NK-92 (cell line): Measurements from ENCODE around the gene AFTPH.
"Not testable (repeated sequence)": the region's sequence is repeated elsewhere in the genome, so short reads cannot be mapped to it uniquely, and the experiment has no call there.

Experiments
- DNase-seq: peaks from one replicate; lab custom pipeline; 2025; ENCODE audit not compliant: unreplicated experiment; lab: John Stamatoyannopoulos, UW

Gene AFTPH

GRCh38 chr2:64498438-64498837, 25.7 kb upstream of the AFTPH start:
- DNase-seq: no peak

- DNase-seq: no peak
Measured at GRCh38 chr2:64500549-64500948, 23.6 kb upstream of the AFTPH start.

- no peak for DNase-seq
Measured at GRCh38 chr2:64501946-64502345, 22.2 kb upstream of the AFTPH start.

GRCh38 chr2:64502860-64503259, 21.3 kb upstream of the AFTPH start:
- no peak for DNase-seq

- no peak for DNase-seq
Measured at GRCh38 chr2:64504774-64505720, 19.1 kb upstream of the AFTPH start.

- no peak for DNase-seq
Measured at GRCh38 chr2:64506686-64507085, 17.4 kb upstream of the AFTPH start.

- DNase-seq: no peak
Measured at GRCh38 chr2:64514008-64514407, 10.1 kb upstream of the AFTPH start.

GRCh38 chr2:64515086-64515485, 9.0 kb upstream of the AFTPH start:
- no peak for DNase-seq

GRCh38 chr2:64516651-64517510, 7.2 kb upstream of the AFTPH start:
- no peak for DNase-seq

- DNase-seq: no peak
Measured at GRCh38 chr2:64517511-64517884, 6.6 kb upstream of the AFTPH start.

- no peak for DNase-seq
Measured at GRCh38 chr2:64522843-64523428, 1.2 kb upstream of the AFTPH start.

GRCh38 chr2:64524604-64525316, 632 bp downstream of the AFTPH start:
- no peak for DNase-seq

GRCh38 chr2:64525317-64525613, 1.1 kb downstream of the AFTPH start:
- no peak for DNase-seq

GRCh38 chr2:64526034-64526433, 1.9 kb downstream of the AFTPH start:
- no peak for DNase-seq

- not testable (repeated sequence) for DNase-seq
Measured at GRCh38 chr2:64530946-64531345, 6.8 kb downstream of the AFTPH start.

GRCh38 chr2:64532030-64532429, 7.9 kb downstream of the AFTPH start:
- DNase-seq: no peak

GRCh38 chr2:64533882-64534281, 9.8 kb downstream of the AFTPH start:
- DNase-seq: no peak

- no peak for DNase-seq
Measured at GRCh38 chr2:64534363-64534762, 10.2 kb downstream of the AFTPH start.

GRCh38 chr2:64535024-64535423, 10.9 kb downstream of the AFTPH start:
- no peak for DNase-seq

GRCh38 chr2:64537991-64538390, 13.9 kb downstream of the AFTPH start:
- no peak for DNase-seq

- DNase-seq: no peak
Measured at GRCh38 chr2:64538764-64539433, 14.8 kb downstream of the AFTPH start.
